Umbilical cord (tissue), 1 donor: ENCODE results near the gene ZNF547. TPM values are rescaled to one million over a fixed set of nuclear protein-coding genes. Genes with fewer than 3 reads are reported as not detected.

Experiments
- total RNA-seq: library from RNA; depleted of rRNA; stranded (reverse); fragments of >200 nt; gene quantifications from one replicate; pipeline ENCODE4 v1.2.3, GENCODE V29; 2014; ENCODE audit warnings: low replicate concordance; ENCODE audit not compliant: insufficient read depth

Gene ZNF547
- total RNA-seq, 1 donor from 2014 or later: 5.3 TPM

Other genes with a start within 250 kb of the ZNF547 start
- gene USP29, start 243.6 kb upstream of the ZNF547 start, total RNA-seq: 6.0 TPM
- 1.4 TPM for gene ZIM3, start 218.3 kb upstream of the ZNF547 start, total RNA-seq
- gene DUXA, start 196.1 kb upstream of the ZNF547 start, total RNA-seq: not detected
- 33.2 TPM for gene ZNF264, start 172.1 kb upstream of the ZNF547 start, total RNA-seq
- gene AURKC, start 132.5 kb upstream of the ZNF547 start, total RNA-seq: not detected
- 49.6 TPM for gene ZNF805, start 122.9 kb upstream of the ZNF547 start, total RNA-seq
- gene ZNF460, start 83.1 kb upstream of the ZNF547 start, total RNA-seq: 119 TPM
- gene ZNF543, start 43.1 kb upstream of the ZNF547 start, total RNA-seq: 12.3 TPM
- gene ZNF304, start 12.3 kb upstream of the ZNF547 start, total RNA-seq: 12.8 TPM
- 3.1 TPM for gene TRAPPC2B, start within 50 bp of the ZNF547 start, total RNA-seq
- gene ZNF548, start 26.3 kb downstream of the ZNF547 start, total RNA-seq: 33.7 TPM
- 18.5 TPM for gene ZNF17, start 47.6 kb downstream of the ZNF547 start, total RNA-seq
- 10.1 TPM for gene ZNF749, start 71.8 kb downstream of the ZNF547 start, total RNA-seq
- gene VN1R1, start 93.6 kb downstream of the ZNF547 start, total RNA-seq: 4.3 TPM
- 13.7 TPM for gene ZNF772, start 114.0 kb downstream of the ZNF547 start, total RNA-seq
- gene ZNF419, start 124.2 kb downstream of the ZNF547 start, total RNA-seq: 32.7 TPM
- gene ZNF773, start 136.4 kb downstream of the ZNF547 start, total RNA-seq: 13.5 TPM
- gene ZNF549, start 163.8 kb downstream of the ZNF547 start, total RNA-seq: 12.5 TPM
- 2.9 TPM for gene ZNF550, start 196.3 kb downstream of the ZNF547 start, total RNA-seq
- 1.2 TPM for gene ZNF416, start 215.4 kb downstream of the ZNF547 start, total RNA-seq
- 14.4 TPM for gene ZIK1, start 220.6 kb downstream of the ZNF547 start, total RNA-seq
- 2.2 TPM for gene ZNF530, start 236.3 kb downstream of the ZNF547 start, total RNA-seq